HG03064 (cell line): ENCODE measurements around the gene PRICKLE4.
"Not testable (repeated sequence)": the region's sequence is repeated elsewhere in the genome, so short reads cannot be mapped to it uniquely, and the experiment has no call there.

Experiments used
- ATAC-seq: cut with Tn5 transposase; IDR thresholded peaks from one replicate; pipeline ENCODE4 v1.9.1; 2021; ENCODE audit warnings: low read depth; ENCODE audit not compliant: unreplicated experiment

The PRICKLE4 gene

DNA sequence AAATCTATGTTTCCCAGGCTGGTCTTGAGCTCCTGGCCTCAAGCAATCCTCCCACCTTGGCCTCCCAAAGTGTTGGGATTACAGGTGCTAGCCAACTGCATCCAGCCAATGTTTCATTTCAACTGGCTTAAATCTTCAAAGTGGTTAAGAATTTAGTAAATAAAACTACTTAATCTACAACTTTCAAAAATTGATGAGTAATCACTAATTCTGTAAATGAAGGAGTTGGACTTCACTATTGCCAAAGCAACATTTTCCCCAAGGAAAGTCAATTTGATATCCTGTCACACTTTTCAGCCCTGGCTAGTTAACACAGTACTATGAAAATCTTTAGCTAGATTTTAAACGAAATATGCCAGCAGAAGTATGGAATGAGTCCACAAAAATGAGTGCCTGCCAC is 10.7 kb downstream of the PRICKLE4 start:
- no peak for ATAC-seq

GRCh38 chr6:41791984-41792383 is 11.4 kb downstream of the PRICKLE4 start:
- ATAC-seq: no peak

GRCh38 chr6:41796474-41796873 is 15.9 kb downstream of the PRICKLE4 start:
- no peak for ATAC-seq

DNA sequence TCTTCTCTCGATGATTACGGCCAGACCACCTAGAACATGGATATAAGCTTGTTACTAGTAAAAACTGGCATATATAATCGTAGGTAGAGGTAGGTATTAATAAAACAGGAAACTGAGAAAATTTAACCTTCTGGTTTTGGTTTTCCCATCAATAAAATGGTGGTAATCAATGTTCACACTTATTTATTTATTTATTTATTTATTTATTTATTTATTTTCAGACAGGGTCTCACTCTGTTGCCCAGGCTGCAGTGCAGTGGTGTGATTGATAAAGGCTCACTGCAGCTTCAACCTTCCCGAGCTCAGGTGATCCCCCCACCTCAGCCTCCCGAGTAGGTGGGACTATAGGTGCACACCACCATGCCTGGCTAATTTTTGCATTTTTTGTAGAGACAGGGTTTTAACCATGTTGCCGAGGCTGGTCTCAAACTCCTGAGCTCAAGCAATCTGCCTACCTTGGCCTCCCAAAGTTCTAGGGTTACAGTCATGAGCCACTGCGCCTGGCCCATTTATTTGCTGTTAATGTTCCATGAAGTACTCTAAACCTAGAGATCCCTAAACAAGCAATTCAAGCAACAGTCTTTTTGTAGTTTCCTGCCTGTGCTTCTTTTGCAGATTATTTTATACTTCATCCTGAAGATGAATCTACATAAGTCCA is 18.4 kb downstream of the PRICKLE4 start:
- no peak for ATAC-seq

DNA sequence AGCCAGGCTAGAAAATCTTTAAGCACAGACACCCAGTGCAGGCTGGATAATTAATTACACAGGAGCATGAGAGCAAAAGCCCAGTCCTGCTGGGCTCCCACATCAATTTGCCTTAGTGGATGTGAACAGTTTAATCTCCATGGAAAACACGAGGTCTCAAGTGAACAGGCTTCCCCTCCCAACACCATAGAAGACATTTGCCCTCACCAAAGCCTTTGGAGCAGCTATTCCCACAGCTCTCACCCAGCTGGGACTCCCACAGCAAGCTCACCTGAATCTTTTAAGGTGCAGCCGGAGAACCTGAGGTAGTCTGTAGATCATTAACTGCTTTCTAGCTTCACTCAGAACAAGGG is 19.0 kb downstream of the PRICKLE4 start:
- no peak for ATAC-seq

- no peak for ATAC-seq
Observed at GRCh38 chr6:41801380-41801779, 20.8 kb downstream of the PRICKLE4 start.

- ATAC-seq: no peak
Observed at GRCh38 chr6:41805830-41806774, 25.5 kb downstream of the PRICKLE4 start.

DNA sequence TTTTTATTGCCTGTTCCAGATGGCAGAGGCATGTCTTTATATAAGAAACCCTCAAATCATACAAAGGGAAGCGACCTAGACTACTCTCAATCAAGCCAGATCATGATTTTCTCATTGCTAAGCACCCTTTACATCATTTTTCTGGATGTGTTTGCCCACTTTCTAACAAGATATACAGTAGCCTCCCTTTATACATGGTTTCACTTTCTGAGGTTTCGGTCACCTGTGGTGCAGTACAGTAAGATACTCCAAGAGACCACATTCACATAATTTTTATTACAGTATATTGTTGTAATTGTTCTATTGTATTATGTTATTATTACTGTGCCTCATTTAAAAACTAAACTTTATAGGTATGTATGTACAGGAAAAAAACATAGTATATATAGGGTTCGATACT is 30.5 kb downstream of the PRICKLE4 start:
- no peak for ATAC-seq

- ATAC-seq: not testable (repeated sequence)
Observed at GRCh38 chr6:41811946-41812345, 31.4 kb downstream of the PRICKLE4 start.

DNA sequence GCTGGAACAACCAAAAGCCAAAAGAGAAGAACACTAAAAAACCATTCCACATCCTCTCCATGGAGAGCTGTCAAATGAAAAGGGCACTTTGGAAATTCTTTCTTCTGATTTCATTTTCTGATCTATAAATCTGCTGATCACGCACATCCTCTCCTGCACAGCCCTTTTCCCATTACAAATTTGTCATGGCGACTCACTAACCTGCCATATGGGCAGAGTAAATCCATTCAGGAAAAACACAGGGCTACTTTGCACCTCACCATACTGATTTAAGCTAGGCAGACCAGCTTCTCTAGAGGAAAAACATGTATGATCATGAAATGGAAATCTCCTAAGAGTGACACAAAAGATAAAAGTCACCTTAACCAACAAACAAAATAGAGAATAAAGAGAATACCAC is 32.9 kb downstream of the PRICKLE4 start:
- no peak for ATAC-seq

GRCh38 chr6:41813956-41814355 is 33.4 kb downstream of the PRICKLE4 start:
- ATAC-seq: no peak

- ATAC-seq: no peak
Observed at GRCh38 chr6:41814629-41815028, 34.0 kb downstream of the PRICKLE4 start.

DNA sequence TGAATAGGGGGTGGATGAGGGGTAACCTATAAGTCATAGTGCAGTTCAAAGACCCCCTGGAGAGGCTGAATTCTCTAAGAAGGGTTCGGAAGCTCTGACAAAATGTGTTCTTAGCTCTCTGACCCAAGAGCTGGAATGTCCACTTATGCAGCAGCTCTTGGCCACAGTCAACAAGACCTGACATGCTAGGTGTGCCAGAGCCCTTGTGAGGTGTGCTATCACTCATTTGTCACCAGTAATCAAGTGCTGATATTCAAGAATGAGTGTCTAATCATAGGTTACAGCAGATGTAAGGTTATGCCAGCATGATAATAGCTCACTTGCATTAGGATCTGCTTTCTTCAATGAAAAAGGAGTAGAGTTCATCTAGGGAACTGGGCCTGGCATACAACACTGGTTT is 35.0 kb downstream of the PRICKLE4 start:
- no peak for ATAC-seq

DNA sequence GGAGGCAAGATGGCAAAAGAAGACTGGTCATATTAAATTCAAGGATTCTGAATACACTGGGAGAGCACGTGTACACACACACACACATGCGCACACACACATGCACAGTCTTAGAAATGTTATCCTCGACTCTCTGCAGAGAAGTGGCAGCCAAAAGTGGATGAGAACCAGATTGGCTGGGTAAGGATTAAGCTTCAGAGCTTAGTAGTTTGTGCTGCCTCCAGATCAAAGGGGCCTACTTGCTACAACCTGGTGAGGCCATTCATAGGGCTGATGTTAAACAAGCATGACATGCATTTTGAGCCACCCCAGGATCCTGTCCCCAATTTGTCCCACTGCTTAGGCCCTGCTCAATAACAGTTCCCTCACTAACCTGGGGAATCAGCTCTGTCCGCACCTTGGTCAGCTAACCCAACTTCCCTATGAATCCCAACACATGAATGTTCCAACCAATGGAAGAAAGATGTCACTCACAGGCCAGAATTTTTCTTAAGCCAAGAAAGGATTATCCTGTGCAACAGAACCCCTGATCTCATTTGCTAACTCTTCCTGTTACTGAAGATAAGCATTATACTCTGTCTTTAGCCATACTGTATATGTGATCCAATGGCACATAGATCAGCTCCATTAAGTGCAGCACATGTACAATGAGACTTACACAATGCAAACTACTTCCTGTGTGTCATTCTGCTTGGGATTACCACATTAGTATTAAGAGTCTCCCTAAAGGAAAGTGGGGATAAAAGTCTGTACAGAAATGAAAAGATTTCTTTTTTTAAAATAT is 37.9 kb downstream of the PRICKLE4 start:
- no peak for ATAC-seq

DNA sequence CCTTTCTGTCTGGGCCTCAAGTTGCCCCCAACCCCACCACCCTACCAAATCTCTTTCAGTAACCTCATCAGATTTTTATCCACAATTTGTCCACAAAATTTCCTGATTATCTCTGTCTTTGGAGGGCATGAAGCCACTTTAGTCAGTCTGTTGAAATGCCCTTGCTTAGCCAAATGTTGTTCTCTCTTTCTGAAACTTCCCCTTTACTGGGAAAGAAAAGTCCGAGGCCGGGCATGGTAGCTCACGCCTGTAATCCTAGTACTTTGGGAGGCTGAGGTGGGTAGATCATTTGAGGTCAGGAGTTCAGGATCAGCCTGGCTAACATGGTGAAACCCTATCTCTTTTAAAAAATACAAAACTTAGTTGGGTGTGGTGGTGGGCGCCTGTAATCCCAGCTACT is 40.7 kb downstream of the PRICKLE4 start:
- no peak for ATAC-seq

- no peak for ATAC-seq
Observed at GRCh38 chr6:41822021-41822420, 41.4 kb downstream of the PRICKLE4 start.

DNA sequence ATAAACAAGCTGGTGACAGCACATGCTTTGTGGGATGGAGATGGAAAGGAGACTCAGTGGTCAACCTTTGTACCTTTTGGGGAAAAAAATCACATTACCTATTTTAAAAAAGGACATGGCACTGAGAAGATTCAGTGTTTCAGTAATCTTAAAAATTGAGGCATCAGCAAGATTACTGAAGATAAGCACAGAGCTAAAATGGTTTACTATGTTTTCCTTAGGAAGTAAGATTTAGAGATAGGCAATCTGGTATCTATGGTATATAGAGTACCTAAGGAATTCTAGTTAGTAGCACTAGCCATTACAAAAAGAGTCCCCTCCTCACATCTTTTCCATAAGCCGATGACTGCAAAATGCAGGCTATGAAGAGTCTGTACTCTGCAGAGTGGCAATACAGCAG is 42.6 kb downstream of the PRICKLE4 start:
- ATAC-seq: no peak

DNA sequence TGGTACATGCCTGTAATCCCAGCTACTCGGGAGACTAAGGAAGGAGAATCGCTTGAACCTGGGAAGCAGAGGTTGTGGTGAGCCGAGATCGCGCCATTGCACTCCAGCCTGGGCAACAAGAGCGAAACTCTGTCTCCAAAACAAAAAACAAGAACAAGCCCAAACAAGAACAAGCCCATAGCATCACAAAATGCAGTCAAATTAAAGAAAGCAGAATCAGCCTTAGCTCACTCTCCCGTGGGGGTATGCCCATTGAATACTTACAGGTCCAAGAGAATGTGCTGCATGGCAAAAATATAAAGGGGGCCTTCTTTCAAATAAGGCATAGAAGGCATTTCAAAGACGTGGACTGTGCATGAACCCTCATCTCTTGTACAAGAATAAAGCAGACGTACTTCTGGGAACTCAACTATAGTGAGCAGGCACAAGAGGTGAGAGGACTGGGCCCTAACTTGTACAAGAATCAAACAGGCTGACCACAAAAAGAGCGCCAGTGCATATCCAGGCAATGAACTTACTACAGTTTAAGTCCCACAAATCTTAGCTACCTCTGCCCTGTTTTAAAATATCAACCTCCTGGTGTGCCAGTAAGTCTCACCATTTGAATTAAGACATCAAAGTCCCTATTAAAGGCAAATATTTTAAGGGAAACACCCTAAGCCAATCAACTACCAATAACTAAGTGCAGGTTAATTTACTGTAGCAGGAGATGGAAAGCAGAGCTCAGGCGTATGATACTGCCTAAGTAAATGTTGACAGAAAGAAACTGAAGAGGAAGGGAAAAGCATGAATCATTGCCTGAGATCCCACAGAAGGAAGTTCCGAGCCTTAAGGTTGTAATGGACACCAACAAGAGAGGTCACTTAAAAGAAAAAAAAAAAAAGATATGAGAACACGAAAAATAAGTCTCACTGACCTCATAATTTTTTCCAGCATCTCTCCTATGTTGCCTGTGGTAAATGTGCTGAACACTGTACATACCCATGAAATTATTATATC is 44.3 kb downstream of the PRICKLE4 start:
- ATAC-seq: no peak

GRCh38 chr6:41826343-41827022 is 45.9 kb downstream of the PRICKLE4 start:
- ATAC-seq: no peak
